ENCODE results near the gene GRM7. TPM values are rescaled to one million over a fixed set of nuclear protein-coding genes. Genes with fewer than 3 reads are reported as not detected.

The GRM7 gene
- total RNA-seq, 1 experiment from 2014 or later = not detected

DNA sequence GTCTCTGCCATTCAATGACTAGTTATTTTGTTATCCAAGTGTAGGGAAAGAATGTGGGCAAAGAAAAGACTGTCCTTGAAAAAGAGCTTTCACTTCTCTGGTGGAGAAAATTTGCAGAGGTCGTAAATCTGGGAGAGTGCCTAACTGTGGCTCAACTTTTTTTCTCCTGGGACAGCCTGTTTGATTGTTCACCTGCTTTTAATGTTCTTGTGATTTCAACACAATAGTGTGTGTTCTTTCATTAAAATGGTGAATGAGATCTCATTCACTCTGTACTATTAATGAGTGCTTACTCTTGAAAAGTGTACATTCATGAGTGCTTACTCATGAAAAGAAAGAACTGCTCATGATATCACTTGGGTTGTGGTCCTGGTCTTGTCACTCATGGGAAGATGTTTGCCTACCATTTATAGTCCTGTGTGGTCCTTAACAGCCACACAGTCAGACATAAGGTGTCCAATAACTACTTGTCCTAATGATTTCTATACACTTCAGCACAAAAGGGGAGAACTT lies 567.3 kb downstream of the GRM7 start:
- H2AFZ ChIP-seq (ENCODE audit: low read depth, low read length, poor library complexity, severe bottlenecking) = no peak overlapping the region
- no peaks in the 10 kb centered on the region for H3K9me2 ChIP-seq (ENCODE audit: insufficient read depth)
- no peak overlapping the region for H3K4me3 ChIP-seq (replicated peaks in 1 of 2; ENCODE audit: low read depth in 1 of 2, low read length in 2 of 2)
- H3K4me1 ChIP-seq (ENCODE audit: control insufficient read depth in 1 of 2, insufficient read depth in 2 of 2, low read length in 2 of 2) = no peaks in the 10 kb centered on the region
- CTCF ChIA-PET = no interaction called here
- BruUV-seq (replicated peaks) = no TSS peak
- intact Hi-C loops (cut with micrococcal nuclease) = no loop called here
- POLR2A ChIA-PET = no interaction called here
- TF ChIP-seq CBX3 (IDR thresholded peaks at IDR 0.05; ENCODE audit: low read depth) (no peak), ZNF274 (IDR thresholded peaks at IDR 0.05; ENCODE audit: low read depth, low read length) (no peak), JUND (IDR thresholded peaks at IDR 0.05) (no peak), SIN3A (IDR thresholded peaks at IDR 0.05; ENCODE audit: low read depth) (no peak), ZFX (IDR thresholded peaks at IDR 0.05) (no peak), POLR2AphosphoS5 (IDR thresholded peaks at IDR 0.05; ENCODE audit: low read depth, low read length) (no peak), TCF7L2 (IDR thresholded peaks at IDR 0.05; ENCODE audit: borderline replicate concordance, extremely low read depth, insufficient read depth, insufficient read length) (no peak), REST (IDR thresholded peaks at IDR 0.05; ENCODE audit: low read depth) (no peak), EZH2phosphoT487 (IDR thresholded peaks at IDR 0.05; ENCODE audit: borderline replicate concordance) (no peak), POLR2A (IDR thresholded peaks at IDR 0.05; ENCODE audit: borderline replicate concordance, extremely low read depth, insufficient read depth, insufficient read length) (no peak), MAX (IDR thresholded peaks at IDR 0.05) (no peak), EZH2 (IDR thresholded peaks at IDR 0.05) (no peak), SP1 (IDR thresholded peaks at IDR 0.05; ENCODE audit: low read depth) (no peak), RAD21 (IDR thresholded peaks at IDR 0.05; ENCODE audit: low read depth) (no peak), FOSL1 (IDR thresholded peaks at IDR 0.05; ENCODE audit: low read depth) (no peak), ELF1 (IDR thresholded peaks at IDR 0.05; ENCODE audit: borderline replicate concordance, low read depth) (no peak), EGR1 (IDR thresholded peaks at IDR 0.05; ENCODE audit: low read depth) (no peak), YY1 (IDR thresholded peaks at IDR 0.05; ENCODE audit: extremely low read depth, insufficient replicate concordance, low read depth, low read length) (no peak)
- TF ChIP-seq, protein P1, sequence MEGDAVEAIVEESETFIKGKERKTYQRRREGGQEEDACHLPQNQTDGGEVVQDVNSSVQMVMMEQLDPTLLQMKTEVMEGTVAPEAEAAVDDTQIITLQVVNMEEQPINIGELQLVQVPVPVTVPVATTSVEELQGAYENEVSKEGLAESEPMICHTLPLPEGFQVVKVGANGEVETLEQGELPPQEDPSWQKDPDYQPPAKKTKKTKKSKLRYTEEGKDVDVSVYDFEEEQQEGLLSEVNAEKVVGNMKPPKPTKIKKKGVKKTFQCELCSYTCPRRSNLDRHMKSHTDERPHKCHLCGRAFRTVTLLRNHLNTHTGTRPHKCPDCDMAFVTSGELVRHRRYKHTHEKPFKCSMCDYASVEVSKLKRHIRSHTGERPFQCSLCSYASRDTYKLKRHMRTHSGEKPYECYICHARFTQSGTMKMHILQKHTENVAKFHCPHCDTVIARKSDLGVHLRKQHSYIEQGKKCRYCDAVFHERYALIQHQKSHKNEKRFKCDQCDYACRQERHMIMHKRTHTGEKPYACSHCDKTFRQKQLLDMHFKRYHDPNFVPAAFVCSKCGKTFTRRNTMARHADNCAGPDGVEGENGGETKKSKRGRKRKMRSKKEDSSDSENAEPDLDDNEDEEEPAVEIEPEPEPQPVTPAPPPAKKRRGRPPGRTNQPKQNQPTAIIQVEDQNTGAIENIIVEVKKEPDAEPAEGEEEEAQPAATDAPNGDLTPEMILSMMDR (IDR thresholded peaks at IDR 0.05 in 2 of 3, conservative IDR thresholded peaks at IDR 0.05 in 1 of 3; ENCODE audit: borderline replicate concordance in 1 of 3, insufficient read depth in 1 of 3, low read depth in 2 of 3, low read length in 2 of 3) = no peak
- TF ChIP-seq, protein P2, sequence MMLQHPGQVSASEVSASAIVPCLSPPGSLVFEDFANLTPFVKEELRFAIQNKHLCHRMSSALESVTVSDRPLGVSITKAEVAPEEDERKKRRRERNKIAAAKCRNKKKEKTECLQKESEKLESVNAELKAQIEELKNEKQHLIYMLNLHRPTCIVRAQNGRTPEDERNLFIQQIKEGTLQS (IDR thresholded peaks at IDR 0.05) = no peak
- no peak overlapping the region for H3K27ac ChIP-seq (ENCODE audit: low read depth, low read length)
- H3K9ac ChIP-seq (ENCODE audit: low read length) = no peak overlapping the region
- RAD21 ChIA-PET (ENCODE audit: low non-redundant PET in 1 of 2, low total read pairs in 2 of 2, uncharacterized antibody in 2 of 2, unreplicated experiment in 2 of 2) = no interaction called here
- no peaks in the 10 kb centered on the region for H4K20me1 ChIP-seq (ENCODE audit: insufficient read depth)
- H3K36me3 ChIP-seq (ENCODE audit: control insufficient read depth in 1 of 2, insufficient read depth in 2 of 2, low read length in 2 of 2) = no peaks in the 10 kb centered on the region
- H3K27me3 ChIP-seq (ENCODE audit: insufficient read depth, low read length) = no peaks in the 10 kb centered on the region
- ATAC-seq (no peak), DNase-seq (ENCODE audit: low read depth, low spot score) (no peak)
- H3K9me3 ChIP-seq (ENCODE audit: control insufficient read depth in 1 of 2, insufficient read depth in 1 of 2, low read depth in 1 of 2, low read length in 2 of 2) = no peaks in the 10 kb centered on the region
- H3K79me2 ChIP-seq (ENCODE audit: insufficient read depth, low read length) = no peaks in the 10 kb centered on the region
- H3K4me2 ChIP-seq (ENCODE audit: low read length) = no peak overlapping the region
